ENCODE measurements around the gene WWC2.

Gene WWC2

GRCh38 chr4:183266371-183266770, 167.3 kb downstream of the WWC2 start:
- Histone ChIP-seq H2BK120ac (ENCODE audit: low read depth, low read length) (no peak overlapping the region), H3K4me1 (ENCODE audit: control insufficient read depth, low read depth, low read length) (no peaks in the 10 kb centered on the region), H3K56ac (ENCODE audit: low read length) (no peak overlapping the region), H4K8ac (ENCODE audit: low read depth, low read length) (no peak overlapping the region), H3K27ac (ENCODE audit: low read depth, low read length) (no peak overlapping the region), H3K23ac (ENCODE audit: low read length) (no peak overlapping the region), H3K27me3 (ENCODE audit: insufficient read depth, low read length, poor library complexity) (no peaks in the 10 kb centered on the region), H3K79me2 (ENCODE audit: control insufficient read depth, insufficient read depth, low read length) (no peaks in the 10 kb centered on the region), H4K5ac (ENCODE audit: low read length) (no peak overlapping the region), H2BK5ac (ENCODE audit: low read length) (no peak overlapping the region), H3K18ac (ENCODE audit: low read length) (no peak overlapping the region), H3K36me3 (ENCODE audit: control insufficient read depth, insufficient read depth, low read length) (no peaks in the 10 kb centered on the region), H3K4me2 (ENCODE audit: low read length) (no peak overlapping the region), H2AK5ac (ENCODE audit: low read length) (no peak overlapping the region), H3K4ac (ENCODE audit: low read depth, low read length) (no peak overlapping the region), H2BK15ac (replicated peaks; ENCODE audit: low read depth) (no peak overlapping the region), H3K9ac (ENCODE audit: low read length) (no peak overlapping the region), H3K79me1 (ENCODE audit: low read length) (no peaks in the 10 kb centered on the region), H3K4me3 (ENCODE audit: low read length) (no peak overlapping the region)
- WGBS (ENCODE audit: extremely low coverage, insufficient coverage, low lambda C conversion rate): no CpG with 5 or more reads among the region's 3 CpGs
- DNase-seq: no peak

- WGBS (ENCODE audit: extremely low coverage, insufficient coverage, low lambda C conversion rate): no CpG with 5 or more reads among the region's 9 CpGs
- Histone ChIP-seq H3K27me3 (ENCODE audit: insufficient read depth, low read length, poor library complexity) (no peaks in the 10 kb centered on the region), H4K8ac (ENCODE audit: low read depth, low read length) (no peak overlapping the region), H3K56ac (ENCODE audit: low read length) (no peak overlapping the region), H2BK5ac (ENCODE audit: low read length) (no peak overlapping the region), H3K4ac (ENCODE audit: low read depth, low read length) (no peak overlapping the region), H3K36me3 (ENCODE audit: control insufficient read depth, insufficient read depth, low read length) (no peaks in the 10 kb centered on the region), H3K4me1 (ENCODE audit: control insufficient read depth, low read depth, low read length) (no peaks in the 10 kb centered on the region), H2BK120ac (ENCODE audit: low read depth, low read length) (no peak overlapping the region), H2AK5ac (ENCODE audit: low read length) (no peak overlapping the region), H3K79me2 (ENCODE audit: control insufficient read depth, insufficient read depth, low read length) (no peaks in the 10 kb centered on the region), H3K4me2 (ENCODE audit: low read length) (no peak overlapping the region), H3K79me1 (ENCODE audit: low read length) (no peaks in the 10 kb centered on the region), H3K9ac (ENCODE audit: low read length) (no peak overlapping the region), H3K23ac (ENCODE audit: low read length) (no peak overlapping the region), H3K4me3 (ENCODE audit: low read length) (no peak overlapping the region), H3K18ac (ENCODE audit: low read length) (no peak overlapping the region), H2BK15ac (replicated peaks; ENCODE audit: low read depth) (no peak overlapping the region), H3K27ac (ENCODE audit: low read depth, low read length) (no peak overlapping the region), H4K5ac (ENCODE audit: low read length) (no peak overlapping the region)
- DNase-seq: no peak
These were observed 169.5 kb downstream of the WWC2 start for GRCh38 chr4:183268556-183268955.

GRCh38 chr4:183272384-183272783, 173.3 kb downstream of the WWC2 start:
- Histone ChIP-seq H3K27ac (ENCODE audit: low read depth, low read length) (no peak overlapping the region), H3K79me2 (ENCODE audit: control insufficient read depth, insufficient read depth, low read length) (no peaks in the 10 kb centered on the region), H2BK120ac (ENCODE audit: low read depth, low read length) (no peak overlapping the region), H3K36me3 (ENCODE audit: control insufficient read depth, insufficient read depth, low read length) (no peaks in the 10 kb centered on the region), H4K5ac (ENCODE audit: low read length) (no peak overlapping the region), H2AK5ac (ENCODE audit: low read length) (no peak overlapping the region), H3K4me1 (ENCODE audit: control insufficient read depth, low read depth, low read length) (no peaks in the 10 kb centered on the region), H3K23ac (ENCODE audit: low read length) (no peak overlapping the region), H3K9ac (ENCODE audit: low read length) (no peak overlapping the region), H3K18ac (ENCODE audit: low read length) (no peak overlapping the region), H4K8ac (ENCODE audit: low read depth, low read length) (no peak overlapping the region), H3K27me3 (ENCODE audit: insufficient read depth, low read length, poor library complexity) (no peaks in the 10 kb centered on the region), H3K56ac (ENCODE audit: low read length) (no peak overlapping the region), H2BK5ac (ENCODE audit: low read length) (no peak overlapping the region), H3K4me2 (ENCODE audit: low read length) (no peak overlapping the region), H3K79me1 (ENCODE audit: low read length) (no peaks in the 10 kb centered on the region), H3K4ac (ENCODE audit: low read depth, low read length) (no peak overlapping the region), H3K4me3 (ENCODE audit: low read length) (no peak overlapping the region), H2BK15ac (replicated peaks; ENCODE audit: low read depth) (no peak overlapping the region)
- DNase-seq: no peak
- no CpG with 5 or more reads among the region's 3 CpGs for WGBS (ENCODE audit: extremely low coverage, insufficient coverage, low lambda C conversion rate)

GRCh38 chr4:183276106-183276505, 177.0 kb downstream of the WWC2 start:
- no CpG with 5 or more reads among the region's 1 CpG for WGBS (ENCODE audit: extremely low coverage, insufficient coverage, low lambda C conversion rate)
- H3K9ac ChIP-seq (ENCODE audit: low read length): no peak overlapping the region

GRCh38 chr4:183284258-183284785, 185.3 kb downstream of the WWC2 start:
- H2BK15ac ChIP-seq (replicated peaks; ENCODE audit: low read depth): no peak overlapping the region
- H2AK5ac ChIP-seq (ENCODE audit: low read length): no peak overlapping the region
- peaks cover 12% of the 10 kb centered on the region for H3K36me3 ChIP-seq (ENCODE audit: control insufficient read depth, insufficient read depth, low read length)
- H4K8ac ChIP-seq (ENCODE audit: low read depth, low read length): no peak overlapping the region
- H2BK120ac ChIP-seq (ENCODE audit: low read depth, low read length): no peak overlapping the region
- DNase-seq: no peak
- H3K9ac ChIP-seq (ENCODE audit: low read length): no peak overlapping the region
- no peak overlapping the region for H3K18ac ChIP-seq (ENCODE audit: low read length)
- no peak overlapping the region for H3K27ac ChIP-seq (ENCODE audit: low read depth, low read length)
- no peaks in the 10 kb centered on the region for H3K4me1 ChIP-seq (ENCODE audit: control insufficient read depth, low read depth, low read length)
- H2BK5ac ChIP-seq (ENCODE audit: low read length): no peak overlapping the region
- WGBS (ENCODE audit: extremely low coverage, insufficient coverage, low lambda C conversion rate): no CpG with 5 or more reads among the region's 12 CpGs
- no peaks in the 10 kb centered on the region for H3K27me3 ChIP-seq (ENCODE audit: insufficient read depth, low read length, poor library complexity)
- H3K23ac ChIP-seq (ENCODE audit: low read length): no peak overlapping the region
- no peak overlapping the region for H3K56ac ChIP-seq (ENCODE audit: low read length)
- no peaks in the 10 kb centered on the region for H3K79me1 ChIP-seq (ENCODE audit: low read length)
- H3K4me3 ChIP-seq (ENCODE audit: low read length): no peak overlapping the region
- H3K4ac ChIP-seq (ENCODE audit: low read depth, low read length): no peak overlapping the region
- H4K5ac ChIP-seq (ENCODE audit: low read length): no peak overlapping the region
- H3K4me2 ChIP-seq (ENCODE audit: low read length): no peak overlapping the region
- no peaks in the 10 kb centered on the region for H3K79me2 ChIP-seq (ENCODE audit: control insufficient read depth, insufficient read depth, low read length)

More at GRCh38 chr4:183276106-183276505, 177.0 kb downstream of the WWC2 start:
- Histone ChIP-seq H2AK5ac (ENCODE audit: low read length) (no peak overlapping the region), H4K8ac (ENCODE audit: low read depth, low read length) (no peak overlapping the region), H3K79me2 (ENCODE audit: control insufficient read depth, insufficient read depth, low read length) (no peaks in the 10 kb centered on the region), H4K5ac (ENCODE audit: low read length) (no peak overlapping the region), H3K4me2 (ENCODE audit: low read length) (no peak overlapping the region), H3K4me3 (ENCODE audit: low read length) (no peak overlapping the region), H3K79me1 (ENCODE audit: low read length) (no peaks in the 10 kb centered on the region), H3K36me3 (ENCODE audit: control insufficient read depth, insufficient read depth, low read length) (no peaks in the 10 kb centered on the region), H3K4me1 (ENCODE audit: control insufficient read depth, low read depth, low read length) (no peaks in the 10 kb centered on the region), H3K56ac (ENCODE audit: low read length) (no peak overlapping the region), H3K27me3 (ENCODE audit: insufficient read depth, low read length, poor library complexity) (no peaks in the 10 kb centered on the region), H3K4ac (ENCODE audit: low read depth, low read length) (no peak overlapping the region), H3K27ac (ENCODE audit: low read depth, low read length) (no peak overlapping the region), H2BK120ac (ENCODE audit: low read depth, low read length) (no peak overlapping the region), H2BK15ac (replicated peaks; ENCODE audit: low read depth) (no peak overlapping the region), H3K23ac (ENCODE audit: low read length) (no peak overlapping the region), H2BK5ac (ENCODE audit: low read length) (no peak overlapping the region), H3K18ac (ENCODE audit: low read length) (no peak overlapping the region)
- DNase-seq: no peak

- Histone ChIP-seq H2BK15ac (replicated peaks; ENCODE audit: low read depth) (no peak overlapping the region), H2BK5ac (ENCODE audit: low read length) (no peak overlapping the region), H3K4ac (ENCODE audit: low read depth, low read length) (no peak overlapping the region), H3K18ac (ENCODE audit: low read length) (no peak overlapping the region), H3K4me2 (ENCODE audit: low read length) (no peak overlapping the region), H4K8ac (ENCODE audit: low read depth, low read length) (no peak overlapping the region), H3K56ac (ENCODE audit: low read length) (no peak overlapping the region), H3K9ac (ENCODE audit: low read length) (no peak overlapping the region), H2AK5ac (ENCODE audit: low read length) (no peak overlapping the region), H3K36me3 (ENCODE audit: control insufficient read depth, insufficient read depth, low read length) (peaks cover 12% of the 10 kb centered on the region), H3K23ac (ENCODE audit: low read length) (no peak overlapping the region), H2BK120ac (ENCODE audit: low read depth, low read length) (no peak overlapping the region), H3K4me3 (ENCODE audit: low read length) (no peak overlapping the region), H3K4me1 (ENCODE audit: control insufficient read depth, low read depth, low read length) (no peaks in the 10 kb centered on the region), H3K79me2 (ENCODE audit: control insufficient read depth, insufficient read depth, low read length) (no peaks in the 10 kb centered on the region), H3K27me3 (ENCODE audit: insufficient read depth, low read length, poor library complexity) (no peaks in the 10 kb centered on the region), H3K79me1 (ENCODE audit: low read length) (no peaks in the 10 kb centered on the region), H4K5ac (ENCODE audit: low read length) (no peak overlapping the region), H3K27ac (ENCODE audit: low read depth, low read length) (no peak overlapping the region)
- WGBS (ENCODE audit: extremely low coverage, insufficient coverage, low lambda C conversion rate): no CpG with 5 or more reads among the region's 4 CpGs
- DNase-seq: no peak
These were observed 185.9 kb downstream of the WWC2 start for GRCh38 chr4:183284965-183285364.

Measured in mesendoderm (in vitro differentiated cells).